ENCODE data around the gene YIF1B. TPM values are rescaled to one million over a fixed set of nuclear protein-coding genes. Genes with fewer than 3 reads are reported as not detected.

YIF1B gene
- total and polyA plus RNA-seq, 2 donors (not counting 3 experiments of a cell fraction or from before 2014, with no cell fraction given) = 85.8 to 249 TPM

DNA sequence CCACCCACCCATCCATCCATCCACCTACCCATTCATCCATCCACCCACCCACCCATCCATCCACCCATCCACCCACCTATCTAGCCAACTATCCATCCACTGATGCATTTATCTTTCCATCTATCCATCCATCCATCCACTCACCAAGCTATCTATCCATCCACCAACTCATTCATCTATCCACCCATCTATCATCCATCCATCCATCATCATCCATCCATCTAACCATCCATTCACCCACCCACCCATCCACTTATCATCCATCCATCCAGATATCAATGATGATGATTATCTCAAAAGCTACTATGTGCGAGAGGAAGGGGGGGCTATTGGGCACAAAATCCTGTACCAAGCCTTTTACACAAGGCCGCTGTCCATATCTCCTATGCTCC, 5.5 kb downstream of the YIF1B start:
- POLR2A ChIA-PET = interaction anchor here (0.5 kb wide), 1 partner anchor 49 kb away, joined by 3 read pairs; no protein-coding TSS in a partner anchor
- Histone ChIP-seq H2AFZ (ENCODE audit: low read depth, low read length) (no peak overlapping the region), H3K9me1 (replicated peaks; ENCODE audit: control insufficient read depth, extremely low read depth, insufficient read depth, low read length) (no peaks in the 10 kb centered on the region), H4K20me1 (replicated peaks; ENCODE audit: control insufficient read depth, extremely low read depth, insufficient read depth, low read length) (no peaks in the 10 kb centered on the region), H3K4me2 (ENCODE audit: insufficient read depth, low read length) (no peak overlapping the region), H3K27me3 (ENCODE audit: control insufficient read depth in 2 of 2, insufficient read depth in 2 of 2, low read length in 2 of 2) (no peaks in the 10 kb centered on the region), H3K9ac (replicated peaks; ENCODE audit: extremely low read depth, insufficient read depth, low read length) (no peak overlapping the region), H3K9me3 (replicated peaks; ENCODE audit: control insufficient read depth, insufficient read depth, low read length) (no peaks in the 10 kb centered on the region), H3K27ac (ENCODE audit: insufficient read depth, low read depth, low read length) (no peak overlapping the region), H3K4me3 (replicated peaks in 1 of 3; ENCODE audit: insufficient read depth in 1 of 3, low read depth in 1 of 3, low read length in 3 of 3) (no peak overlapping the region), H3K36me3 (ENCODE audit: control insufficient read depth in 2 of 2, extremely low read depth in 1 of 2, insufficient read depth in 2 of 2, low read length in 2 of 2) (peaks cover 0 to 10% of the 10 kb centered on the region in 2 experiments), H3K79me2 (ENCODE audit: control insufficient read depth, insufficient read depth, low read length) (peaks cover 9% of the 10 kb centered on the region), H3K4me1 (ENCODE audit: control insufficient read depth, extremely low read depth, insufficient read depth, low read length) (peaks cover 3% of the 10 kb centered on the region)
- FAIRE-seq (no peak), DNase-seq (ENCODE audit: low read depth, low spot score) (no peak)
- BruUV-seq (replicated peaks) = no TSS peak
- CTCF ChIA-PET = interaction anchor here (0.8 kb wide), 1 partner anchor 408 kb away, joined by 3 read pairs; no protein-coding TSS in a partner anchor
- dilution Hi-C loops (cut with MboI; ENCODE audit: extremely low pct_ligation_motif_present, low sequenced_read_pairs) = no loop called here
- intact Hi-C loops (cut with micrococcal nuclease) = no loop called here
- TF ChIP-seq FOS (IDR thresholded peaks at IDR 0.05; ENCODE audit: borderline replicate concordance, insufficient read depth, low read length) (no peak), JUN (IDR thresholded peaks at IDR 0.05; ENCODE audit: borderline replicate concordance, insufficient read depth, insufficient read length, low read depth) (no peak), POLR2A (IDR thresholded peaks at IDR 0.05; ENCODE audit: low read depth, low read length) (no peak), MYC (IDR thresholded peaks at IDR 0.05; ENCODE audit: low read depth, low read length) (no peak), EZH2 (IDR thresholded peaks at IDR 0.05; ENCODE audit: borderline replicate concordance, low read depth, low read length, severe bottlenecking) (no peak), GATA2 (IDR thresholded peaks at IDR 0.05; ENCODE audit: insufficient read depth, insufficient read length, low read depth, low read length) (no peak), POLR2AphosphoS5 (IDR thresholded peaks at IDR 0.05; ENCODE audit: insufficient read depth, low read depth, low read length) (no peak)
- TF ChIP-seq, protein P1, sequence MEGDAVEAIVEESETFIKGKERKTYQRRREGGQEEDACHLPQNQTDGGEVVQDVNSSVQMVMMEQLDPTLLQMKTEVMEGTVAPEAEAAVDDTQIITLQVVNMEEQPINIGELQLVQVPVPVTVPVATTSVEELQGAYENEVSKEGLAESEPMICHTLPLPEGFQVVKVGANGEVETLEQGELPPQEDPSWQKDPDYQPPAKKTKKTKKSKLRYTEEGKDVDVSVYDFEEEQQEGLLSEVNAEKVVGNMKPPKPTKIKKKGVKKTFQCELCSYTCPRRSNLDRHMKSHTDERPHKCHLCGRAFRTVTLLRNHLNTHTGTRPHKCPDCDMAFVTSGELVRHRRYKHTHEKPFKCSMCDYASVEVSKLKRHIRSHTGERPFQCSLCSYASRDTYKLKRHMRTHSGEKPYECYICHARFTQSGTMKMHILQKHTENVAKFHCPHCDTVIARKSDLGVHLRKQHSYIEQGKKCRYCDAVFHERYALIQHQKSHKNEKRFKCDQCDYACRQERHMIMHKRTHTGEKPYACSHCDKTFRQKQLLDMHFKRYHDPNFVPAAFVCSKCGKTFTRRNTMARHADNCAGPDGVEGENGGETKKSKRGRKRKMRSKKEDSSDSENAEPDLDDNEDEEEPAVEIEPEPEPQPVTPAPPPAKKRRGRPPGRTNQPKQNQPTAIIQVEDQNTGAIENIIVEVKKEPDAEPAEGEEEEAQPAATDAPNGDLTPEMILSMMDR (IDR thresholded peaks at IDR 0.05; ENCODE audit: extremely low read depth in 1 of 2, insufficient read depth in 1 of 2, low read depth in 1 of 2, low read length in 2 of 2) = no peak
- TF ChIP-seq, protein P2, sequence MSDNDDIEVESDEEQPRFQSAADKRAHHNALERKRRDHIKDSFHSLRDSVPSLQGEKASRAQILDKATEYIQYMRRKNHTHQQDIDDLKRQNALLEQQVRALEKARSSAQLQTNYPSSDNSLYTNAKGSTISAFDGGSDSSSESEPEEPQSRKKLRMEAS (IDR thresholded peaks at IDR 0.05; ENCODE audit: insufficient read depth, insufficient read length) = no peak
